Spinal cord (tissue), 10 donors: ENCODE data around the gene PDZK1IP1. TPM values are rescaled to one million over a fixed set of nuclear protein-coding genes. Genes with fewer than 3 reads are reported as not detected.
"Not testable (repeated sequence)": the region's sequence is repeated elsewhere in the genome, so short reads cannot be mapped to it uniquely, and the experiment has no call there.

Experiments used
- DNase-seq, 6 donors: peaks; one replicate each; pipeline versions ENCODE4 v3.0.0 to v3.0.0-alpha.2; 2013 to 2015; ENCODE audit warnings: low spot score in 6 of 6, low read depth in 4 of 6
- H3K27ac ChIP-seq: one replicate; pipeline ENCODE4 v1.5.1; 2013; ENCODE audit warnings: low read depth, low read length, control low read depth
- H3K27me3 ChIP-seq: one replicate; pipeline ENCODE4 v1.6.1; 2013; ENCODE audit warnings: low read length; ENCODE audit not compliant: control insufficient read depth, insufficient read depth
- H3K36me3 ChIP-seq: one replicate; pipeline ENCODE4 v1.6.1; 2013; ENCODE audit warnings: low read length; ENCODE audit not compliant: control insufficient read depth, insufficient read depth
- H3K4me1 ChIP-seq: one replicate; pipeline ENCODE4 v1.6.1; 2013; ENCODE audit warnings: low read length; ENCODE audit not compliant: control insufficient read depth, insufficient read depth
- H3K4me3 ChIP-seq: one replicate; pipeline ENCODE4 v1.5.1; 2013; ENCODE audit warnings: low read depth, low read length, control low read depth
- H3K9me3 ChIP-seq: one replicate; pipeline ENCODE4 v1.6.1; 2013; ENCODE audit warnings: low read length; ENCODE audit not compliant: control insufficient read depth, insufficient read depth
- WGBS: methylation state at CpG from one replicate; pipeline ENCODE4 v1.1.5; 2013; ENCODE audit warnings: missing lambda C conversion rate; ENCODE audit not compliant: insufficient coverage; 5-methylcytosine and 5-hydroxymethylcytosine counted together
- polyA plus RNA-seq, 2 donors: library from polyadenylated mRNA; unstranded; fragments of 120-200 nt; gene quantifications; one replicate each; pipeline ENCODE4 v1.2.1, GENCODE V29; 2013; ENCODE audit not compliant: insufficient read length in 2 of 2
- total RNA-seq, 2 donors: library from RNA; depleted of rRNA in 1 of 2; stranded (reverse); fragments of 120-200 nt in 1 of 2; fragments of >200 nt in 1 of 2; gene quantifications; one replicate each; pipeline versions ENCODE4 v1.2.3 to v1.2.4, GENCODE V29; 2013 to 2014
- donor health status: healthy.

Gene PDZK1IP1
- total and polyA plus RNA-seq, 4 donors = 0.30 to 0.35 TPM; not detected in 2

- not testable (repeated sequence) for DNase-seq, H3K27me3 ChIP-seq, H3K27ac ChIP-seq, H3K4me1 ChIP-seq, H3K9me3 ChIP-seq, H3K36me3 ChIP-seq, H3K4me3 ChIP-seq
- WGBS = 58% methylated on average over 6 of the region's 6 CpGs
Observed at GRCh38 chr1:47143654-47144053, 46.2 kb downstream of the PDZK1IP1 start.

- DNase-seq, H3K4me3 ChIP-seq, H3K9me3 ChIP-seq, H3K36me3 ChIP-seq, H3K27me3 ChIP-seq, H3K4me1 ChIP-seq, H3K27ac ChIP-seq: not testable (repeated sequence)
- 88% methylated on average over 1 of the region's 3 CpGs for WGBS
Observed at GRCh38 chr1:47140358-47140757, 49.5 kb downstream of the PDZK1IP1 start.

- no peak for DNase-seq
- no peaks in the 10 kb centered on the region for H3K4me1 ChIP-seq
Observed at GRCh38 chr1:47137925-47138615, 51.8 kb downstream of the PDZK1IP1 start.

GRCh38 chr1:47137198-47137597, 52.6 kb downstream of the PDZK1IP1 start, which contains the start of gene CYP4A22:
Gene CYP4A22, plus strand, starts transcription at chr1:47137441. Its CDS starts 45 bp downstream, at chr1:47137486.
- Histone ChIP-seq H3K27me3 (no peaks in the 10 kb centered on the region), H3K27ac (no peak within 1 kb of the TSS), H3K4me3 (no peak within 1 kb of the TSS), H3K36me3 (no peaks in the 10 kb centered on the region), H3K4me1 (no peaks in the 10 kb centered on the region), H3K9me3 (no peaks in the 10 kb centered on the region)
- no peak for DNase-seq
- WGBS = 86% methylated on average over 3 of the region's 4 CpGs

More at GRCh38 chr1:47137925-47138615, 51.8 kb downstream of the PDZK1IP1 start:
- WGBS = 89% methylated on average over 4 of the region's 5 CpGs
- no peaks in the 10 kb centered on the region for H3K36me3 ChIP-seq
- H3K27me3 ChIP-seq = no peaks in the 10 kb centered on the region
- no peaks in the 10 kb centered on the region for H3K9me3 ChIP-seq
- H3K27ac ChIP-seq = no peak overlapping the region
- H3K4me3 ChIP-seq = no peak overlapping the region

Other genes starting within 250 kb of the PDZK1IP1 start
- gene CYP4A11, start 248.6 kb downstream of the PDZK1IP1 start, total RNA-seq = under 1 TPM; 0.69 to 0.72 TPM
- gene CYP4A11, start 248.6 kb downstream of the PDZK1IP1 start, polyA plus RNA-seq = 1 to 10 TPM; 3.1 to 3.5 TPM
- 10 to 100 TPM; 26.2 to 33.3 TPM for gene CYP4X1, start 166.4 kb downstream of the PDZK1IP1 start, total RNA-seq
- 10 to 100 TPM; 20.0 to 21.7 TPM for gene CYP4X1, start 166.4 kb downstream of the PDZK1IP1 start, polyA plus RNA-seq
- gene CYP4Z1, start 122.8 kb downstream of the PDZK1IP1 start, total RNA-seq = 1 to 10 TPM; 1.1 to 2.5 TPM
- gene CYP4Z1, start 122.8 kb downstream of the PDZK1IP1 start, polyA plus RNA-seq = 1 to 10 TPM; 1.3 to 2.5 TPM
- under 1 TPM in 1 of 2 donors, not detected in 1; 0.22 TPM for gene CYP4A22, start 52.6 kb downstream of the PDZK1IP1 start, total RNA-seq
- gene CYP4A22, start 52.6 kb downstream of the PDZK1IP1 start, polyA plus RNA-seq = 1 to 10 TPM in 1 of 2 donors, under 1 TPM in 1; 0.55 to 1.0 TPM
- 1 to 10 TPM; 5.6 to 8.7 TPM for gene TAL1, start 42.2 kb upstream of the PDZK1IP1 start, total RNA-seq
- 1 to 10 TPM; 5.8 to 8.7 TPM for gene TAL1, start 42.2 kb upstream of the PDZK1IP1 start, polyA plus RNA-seq
- 10 to 100 TPM in 1 of 2 donors, 1 to 10 TPM in 1; 6.6 to 10.7 TPM for gene STIL, start 124.1 kb upstream of the PDZK1IP1 start, total RNA-seq
- 1 to 10 TPM; 4.4 to 4.6 TPM for gene STIL, start 124.1 kb upstream of the PDZK1IP1 start, polyA plus RNA-seq
- gene CMPK1, start 143.8 kb upstream of the PDZK1IP1 start, total RNA-seq = 10 to 100 TPM; 70.3 to 96.2 TPM
- 10 to 100 TPM; 65.5 to 88.8 TPM for gene CMPK1, start 143.8 kb upstream of the PDZK1IP1 start, polyA plus RNA-seq
- gene FOXE3, start 226.2 kb upstream of the PDZK1IP1 start, total RNA-seq = under 1 TPM in 1 of 2 donors, not detected in 1; 0.11 TPM
- gene FOXE3, start 226.2 kb upstream of the PDZK1IP1 start, polyA plus RNA-seq = under 1 TPM in 1 of 2 donors, not detected in 1; 0.08 TPM
- 10 to 100 TPM in 1 of 2 donors, 1 to 10 TPM in 1; 2.6 to 14.3 TPM for gene FOXD2, start 248.0 kb upstream of the PDZK1IP1 start, total RNA-seq
- gene FOXD2, start 248.0 kb upstream of the PDZK1IP1 start, polyA plus RNA-seq = 1 to 10 TPM in 1 of 2 donors, under 1 TPM in 1; 0.36 to 4.1 TPM